RWPE2 (cell line): ENCODE results near the gene KLK10.
"Not testable (repeated sequence)": the region's sequence is repeated elsewhere in the genome, so short reads cannot be mapped to it uniquely, and the experiment has no call there.

ENCODE experiments used
- ATAC-seq: fragments of 200-7000 bp; cut with Tn5 transposase; 3 replicates; pipeline ENCODE4 v1.9.1; 2021; ENCODE audit warnings: low read depth
- DNase-seq: peaks from one replicate; pipeline ENCODE4 v3.0.0-alpha.2; 2020; ENCODE audit warnings: low spot score
- H3K27ac ChIP-seq: fragments of 450-650 bp; 2 replicates; pipeline ENCODE4 v1.5.1; 2017; ENCODE audit warnings: mild to moderate bottlenecking; ENCODE audit not compliant: poor library complexity, severe bottlenecking
- H3K27me3 ChIP-seq: fragments of 250-450 bp; sonication (Bioruptor Pico); 2 replicates; pipeline ENCODE4 v1.5.1; 2021; ENCODE audit warnings: mild to moderate bottlenecking, moderate library complexity; ENCODE audit not compliant: insufficient read depth, poor library complexity, severe bottlenecking
- H3K36me3 ChIP-seq: fragments of 250-450 bp; sonication (Bioruptor Pico); 2 replicates; pipeline ENCODE4 v1.5.1; 2020; ENCODE audit warnings: low read depth, mild to moderate bottlenecking, moderate library complexity
- H3K4me1 ChIP-seq: fragments of 250-450 bp; sonication (Bioruptor Pico); 2 replicates; pipeline ENCODE4 v1.5.1; 2021; ENCODE audit warnings: mild to moderate bottlenecking, moderate library complexity; ENCODE audit not compliant: insufficient read depth, poor library complexity, severe bottlenecking
- H3K4me3 ChIP-seq: fragments of 250-450 bp; sonication (Bioruptor Pico); 2 replicates; pipeline ENCODE4 v1.5.1; 2021; ENCODE audit warnings: mild to moderate bottlenecking, moderate library complexity; ENCODE audit not compliant: severe bottlenecking
- H3K9me3 ChIP-seq: fragments of 250-450 bp; sonication (Bioruptor Pico); 2 replicates; pipeline ENCODE4 v1.5.1; 2021; ENCODE audit warnings: mild to moderate bottlenecking, moderate library complexity; ENCODE audit not compliant: severe bottlenecking
- TF ChIP-seq, protein P1 (sequence below): fragments of 450-650 bp; IDR thresholded peaks from one replicate; pipeline ENCODE4 v1.5.1; 2017; ENCODE audit warnings: mild to moderate bottlenecking, moderate library complexity; ENCODE audit not compliant: poor library complexity, severe bottlenecking

KLK10 gene

GRCh38 chr19:50994129-50994528 is 25.4 kb downstream of the KLK10 start:
- no peak overlapping the region for H3K27ac ChIP-seq
- H3K27me3 ChIP-seq, result peaks cover 5% of the 10 kb centered on the region
- no peaks in the 10 kb centered on the region for H3K36me3 ChIP-seq
- no peak for ATAC-seq
- no peaks in the 10 kb centered on the region for H3K9me3 ChIP-seq
- DNase-seq, result no peak
- TF ChIP-seq, protein P1, sequence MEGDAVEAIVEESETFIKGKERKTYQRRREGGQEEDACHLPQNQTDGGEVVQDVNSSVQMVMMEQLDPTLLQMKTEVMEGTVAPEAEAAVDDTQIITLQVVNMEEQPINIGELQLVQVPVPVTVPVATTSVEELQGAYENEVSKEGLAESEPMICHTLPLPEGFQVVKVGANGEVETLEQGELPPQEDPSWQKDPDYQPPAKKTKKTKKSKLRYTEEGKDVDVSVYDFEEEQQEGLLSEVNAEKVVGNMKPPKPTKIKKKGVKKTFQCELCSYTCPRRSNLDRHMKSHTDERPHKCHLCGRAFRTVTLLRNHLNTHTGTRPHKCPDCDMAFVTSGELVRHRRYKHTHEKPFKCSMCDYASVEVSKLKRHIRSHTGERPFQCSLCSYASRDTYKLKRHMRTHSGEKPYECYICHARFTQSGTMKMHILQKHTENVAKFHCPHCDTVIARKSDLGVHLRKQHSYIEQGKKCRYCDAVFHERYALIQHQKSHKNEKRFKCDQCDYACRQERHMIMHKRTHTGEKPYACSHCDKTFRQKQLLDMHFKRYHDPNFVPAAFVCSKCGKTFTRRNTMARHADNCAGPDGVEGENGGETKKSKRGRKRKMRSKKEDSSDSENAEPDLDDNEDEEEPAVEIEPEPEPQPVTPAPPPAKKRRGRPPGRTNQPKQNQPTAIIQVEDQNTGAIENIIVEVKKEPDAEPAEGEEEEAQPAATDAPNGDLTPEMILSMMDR, result no peak
- no peak overlapping the region for H3K4me3 ChIP-seq
- peaks cover 4% of the 10 kb centered on the region for H3K4me1 ChIP-seq

GRCh38 chr19:50992666-50993035 is 26.9 kb downstream of the KLK10 start:
- H3K9me3 ChIP-seq, result no peaks in the 10 kb centered on the region
- no peak overlapping the region for H3K4me3 ChIP-seq
- TF ChIP-seq, protein P1, result no peak
- DNase-seq (no peak), ATAC-seq (peak; percentile 36; the same call in 1 of the 3 replicates)
- peaks cover 4% of the 10 kb centered on the region for H3K4me1 ChIP-seq
- peaks cover 6% of the 10 kb centered on the region for H3K27me3 ChIP-seq
- H3K36me3 ChIP-seq, result no peaks in the 10 kb centered on the region
- H3K27ac ChIP-seq, result no peak overlapping the region

- not testable (repeated sequence) for H3K9me3 ChIP-seq, H3K4me3 ChIP-seq, H3K36me3 ChIP-seq, ATAC-seq, DNase-seq, H3K4me1 ChIP-seq, H3K27ac ChIP-seq
- peaks cover 22% of the 10 kb centered on the region for H3K27me3 ChIP-seq
Measured at GRCh38 chr19:50984416-50984815, 35.1 kb downstream of the KLK10 start.

GRCh38 chr19:50983625-50984292 is 35.8 kb downstream of the KLK10 start, which contains the start of gene KLK7:
KLK7 (minus strand) TSS chr19:50983917; CDS start chr19:50982399, 1,518 bp downstream.
- Histone ChIP-seq H3K27me3 (peaks cover 22% of the 10 kb centered on the region), H3K27ac (no peak within 1 kb of the TSS), H3K4me1 (peaks cover 7% of the 10 kb centered on the region), H3K4me3 (no peak within 1 kb of the TSS), H3K9me3 (no peaks in the 10 kb centered on the region), H3K36me3 (no peaks in the 10 kb centered on the region)
- TF ChIP-seq, protein P1, result no peak
- no peak for ATAC-seq
- no peak for DNase-seq

- H3K36me3 ChIP-seq, result no peaks in the 10 kb centered on the region
- ATAC-seq (0 out of 3 replicates have a peak, but pooled peaks have one; percentile 37), DNase-seq (no peak)
- TF ChIP-seq, protein P1, result no peak
- no peak overlapping the region for H3K4me3 ChIP-seq
- peaks cover 7% of the 10 kb centered on the region for H3K4me1 ChIP-seq
- no peak overlapping the region for H3K27ac ChIP-seq
- H3K9me3 ChIP-seq, result no peaks in the 10 kb centered on the region
- H3K27me3 ChIP-seq, result peaks cover 16% of the 10 kb centered on the region
Measured at GRCh38 chr19:50982186-50982585, 37.3 kb downstream of the KLK10 start.
